GM21526 (cell line): ENCODE measurements around the gene AIRE.

Source experiments
- ATAC-seq: cut with Tn5 transposase; IDR thresholded peaks from one replicate; pipeline ENCODE4 v1.9.1; 2021; ENCODE audit warnings: moderate library complexity; ENCODE audit not compliant: unreplicated experiment, low FRiP score

The AIRE gene

DNA sequence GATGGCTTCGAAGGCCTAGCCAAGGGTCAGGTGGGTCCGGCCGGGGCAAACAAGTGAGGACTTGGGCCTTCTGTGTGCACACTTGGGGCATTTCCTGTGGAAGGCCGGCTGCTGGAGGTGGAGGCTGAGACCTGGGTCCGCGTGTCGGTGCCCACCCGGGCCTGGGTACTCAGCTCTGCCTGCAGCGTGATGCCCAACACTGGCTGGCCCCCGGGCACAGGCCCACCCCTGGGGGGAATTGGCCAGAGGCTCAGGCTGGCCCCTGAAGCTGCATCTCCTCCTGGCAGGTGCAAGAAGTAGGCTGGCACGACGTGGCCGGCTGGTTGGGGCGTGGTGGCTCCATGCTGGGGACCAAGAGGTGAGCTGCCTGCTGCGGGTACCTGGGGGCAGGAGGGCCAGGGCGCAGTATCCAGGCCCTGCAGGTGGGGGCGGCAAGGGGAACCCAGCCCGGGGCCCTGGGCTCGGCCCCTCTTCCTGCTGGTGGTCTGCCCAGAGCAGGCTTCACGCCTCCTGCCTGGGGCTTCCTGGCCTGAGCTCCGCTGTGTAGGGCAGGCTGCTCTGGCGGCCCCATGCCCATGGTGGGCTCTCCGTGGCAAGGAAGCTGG, 36.3 kb downstream of the AIRE start:
- ATAC-seq = no peak

DNA sequence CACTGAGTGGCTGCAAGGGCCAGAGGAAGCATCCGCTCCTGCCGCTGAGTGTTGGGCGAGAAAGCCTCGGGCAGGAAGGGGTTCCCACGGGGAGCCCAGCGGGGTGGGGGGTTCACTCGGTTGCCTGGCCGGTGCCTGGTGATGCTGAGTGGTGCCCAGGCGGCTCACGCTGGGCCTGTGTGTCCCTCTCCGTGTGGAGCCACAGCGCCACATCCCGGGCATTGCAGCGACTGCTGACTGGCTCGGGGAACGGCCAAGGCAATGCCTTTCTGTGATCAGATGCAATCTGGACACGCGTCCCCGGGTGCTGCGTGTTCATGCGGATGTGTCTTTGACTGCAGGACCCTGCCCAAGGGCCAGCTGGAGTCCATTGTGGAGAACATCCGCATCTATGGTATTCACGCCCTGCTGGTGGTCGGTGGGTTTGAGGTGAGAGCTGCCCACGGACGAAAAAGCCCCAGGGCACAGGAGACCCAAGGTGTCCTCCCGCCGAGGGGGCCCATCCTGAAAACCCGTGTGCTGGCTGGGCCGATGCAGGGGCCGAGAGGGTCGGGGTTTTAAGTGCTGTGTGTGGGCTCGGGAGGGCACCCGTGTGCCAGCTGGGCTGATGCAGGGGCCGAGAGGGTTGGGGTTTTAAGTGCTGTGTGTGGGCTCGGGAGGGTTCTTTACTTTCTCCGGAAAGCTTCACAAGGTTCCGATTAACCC, 37.1 kb downstream of the AIRE start:
- no peak for ATAC-seq

DNA sequence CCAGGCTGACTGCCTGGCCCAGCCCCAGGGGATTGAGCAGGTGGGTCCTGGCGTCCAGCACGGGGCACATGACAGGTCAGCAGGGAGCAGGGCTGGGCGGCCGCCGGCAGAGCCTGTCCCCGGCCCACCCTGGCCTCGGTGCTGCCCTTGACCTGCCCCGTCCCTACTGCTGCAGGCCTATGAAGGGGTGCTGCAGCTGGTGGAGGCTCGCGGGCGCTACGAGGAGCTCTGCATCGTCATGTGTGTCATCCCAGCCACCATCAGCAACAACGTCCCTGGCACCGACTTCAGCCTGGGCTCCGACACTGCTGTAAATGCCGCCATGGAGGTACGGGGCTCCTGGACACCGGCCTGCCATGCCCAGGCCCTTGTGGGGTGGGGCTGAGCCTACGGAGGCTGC, 37.9 kb downstream of the AIRE start:
- no peak for ATAC-seq

- ATAC-seq = no peak
Measured at GRCh38 chr21:44324106-44324853, 38.6 kb downstream of the AIRE start.

GRCh38 chr21:44324854-44325107, 39.1 kb downstream of the AIRE start:
- no peak for ATAC-seq

GRCh38 chr21:44325386-44326271, 40.0 kb downstream of the AIRE start:
- no peak for ATAC-seq

- ATAC-seq = no peak
Measured at GRCh38 chr21:44326272-44326647, 40.6 kb downstream of the AIRE start.

GRCh38 chr21:44326716-44327602, 41.3 kb downstream of the AIRE start:
- no peak for ATAC-seq

- no peak for ATAC-seq
Measured at GRCh38 chr21:44327603-44327974, 41.9 kb downstream of the AIRE start.

GRCh38 chr21:44328242-44328895, 42.7 kb downstream of the AIRE start:
- no peak for ATAC-seq

DNA sequence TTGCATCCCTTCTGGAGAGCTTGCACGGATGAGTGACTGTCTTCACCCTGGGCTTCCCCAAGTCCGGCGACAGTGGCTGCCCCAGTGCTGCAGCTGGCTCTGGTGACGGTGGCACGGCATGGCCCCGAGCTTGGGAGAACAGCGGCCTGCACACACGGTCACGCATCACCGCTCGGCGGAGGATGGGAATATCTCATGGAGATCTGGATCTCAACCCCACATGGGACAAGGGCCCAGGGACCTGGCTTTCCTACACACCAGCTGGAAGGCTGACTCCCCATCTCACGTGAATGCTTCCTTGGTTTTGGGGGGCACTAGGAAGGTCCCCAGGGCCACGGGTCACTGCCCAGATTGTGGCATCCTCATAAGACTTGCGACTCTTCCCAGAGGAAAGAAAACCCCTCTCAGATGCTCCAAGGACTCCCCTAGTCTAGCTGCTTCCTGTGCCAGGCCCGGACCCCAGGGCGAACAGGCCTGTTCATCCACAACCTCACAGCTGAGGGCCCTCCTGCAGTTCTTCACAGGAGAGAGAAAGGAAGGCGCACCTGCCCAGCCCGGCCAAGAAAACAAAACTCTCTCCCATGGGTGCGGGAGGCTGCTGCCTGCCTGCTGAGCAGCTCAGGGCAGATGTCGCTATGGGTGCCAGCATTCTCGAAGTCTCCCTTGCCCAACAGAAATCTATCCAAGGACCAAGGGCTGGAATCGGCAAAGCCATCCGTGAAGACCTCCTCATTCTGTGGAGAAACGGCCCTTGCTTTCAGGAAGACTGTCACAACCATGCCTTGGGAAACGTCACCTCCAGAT, 43.6 kb downstream of the AIRE start:
- ATAC-seq = no peak

- no peak for ATAC-seq
Measured at GRCh38 chr21:44329971-44330681, 44.5 kb downstream of the AIRE start.

- no peak for ATAC-seq
Measured at GRCh38 chr21:44330698-44331097, 45.0 kb downstream of the AIRE start.

DNA sequence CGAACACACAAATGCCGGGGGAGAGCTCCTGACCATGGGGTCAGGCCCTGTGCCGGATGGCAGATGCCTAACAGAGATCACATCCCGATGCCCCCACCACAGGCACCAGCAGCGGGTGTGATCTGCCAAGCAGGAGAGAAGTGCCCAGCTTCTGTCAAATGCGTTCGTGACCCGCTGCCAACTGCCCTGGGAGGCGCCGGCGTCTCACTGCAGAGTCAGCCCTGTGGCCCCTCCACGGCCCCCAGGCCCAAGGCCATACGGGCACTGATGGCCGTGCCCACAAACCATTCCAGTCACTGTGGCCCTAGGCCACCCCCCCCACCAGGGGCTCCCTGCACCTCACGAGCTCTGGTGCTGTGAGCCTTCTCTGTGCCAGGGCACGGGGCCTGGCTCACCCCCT, 45.5 kb downstream of the AIRE start:
- ATAC-seq = no peak

GRCh38 chr21:44331650-44332307, 46.1 kb downstream of the AIRE start:
- ATAC-seq = no peak

DNA sequence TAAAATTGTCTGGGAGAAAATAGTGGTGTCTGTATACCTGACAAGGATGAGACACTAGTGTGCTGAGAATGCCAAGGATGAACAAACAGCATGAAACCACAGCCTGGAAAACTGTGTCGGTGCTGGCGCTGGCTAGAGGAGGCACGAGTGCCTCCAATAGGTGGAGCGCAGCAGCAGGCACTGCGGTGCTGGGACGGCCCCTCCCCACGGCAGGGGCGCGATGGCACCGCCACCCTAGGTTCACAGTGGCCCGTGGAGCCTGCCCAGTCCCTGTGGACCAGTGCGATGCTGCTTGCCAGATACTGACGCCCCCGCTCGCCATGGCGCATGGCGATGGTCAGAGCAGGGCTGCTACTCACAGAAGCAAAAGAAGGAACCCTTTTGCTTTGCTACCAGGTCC, 46.7 kb downstream of the AIRE start:
- ATAC-seq = no peak

DNA sequence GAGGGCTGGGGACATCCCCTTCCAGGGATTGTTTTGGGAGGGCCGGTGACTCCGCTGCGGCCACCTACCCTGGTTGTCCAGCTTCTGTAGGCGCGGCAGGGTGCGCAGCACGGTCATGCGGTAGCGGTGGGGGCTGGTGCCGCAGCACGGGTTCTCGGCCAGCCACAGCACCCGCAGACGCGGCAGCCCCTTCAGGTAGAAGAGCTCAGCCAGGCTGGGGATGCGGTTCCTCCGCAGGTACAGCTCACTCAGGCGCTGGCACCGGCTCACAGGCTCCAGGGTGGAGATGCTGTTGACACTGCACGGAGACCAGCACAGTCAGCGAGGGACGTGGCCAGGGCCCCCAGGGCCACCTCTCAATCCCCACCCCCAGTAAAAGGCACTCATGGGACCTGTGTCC, 47.3 kb downstream of the AIRE start:
- ATAC-seq = no peak
